Hepatocyte (in vitro differentiated cells): ENCODE data around the gene XYLT1. TPM values are rescaled to one million over a fixed set of nuclear protein-coding genes. Genes with fewer than 3 reads are reported as not detected.

Experiments
- DNase-seq: peaks from one replicate; pipeline ENCODE4 v3.0.0-alpha.2; 2016; ENCODE audit warnings: low spot score
- H2AFZ ChIP-seq: fragments of 200-600 bp; sonication (generic); 2 replicates; pipeline ENCODE4 v1.6.0; 2016; ENCODE audit warnings: antibody characterized with exemption, mild to moderate bottlenecking
- H3K27ac ChIP-seq: fragments of 200-600 bp; sonication (generic); 2 replicates; pipeline ENCODE4 v1.5.1; 2016; ENCODE audit warnings: mild to moderate bottlenecking
- H3K27me3 ChIP-seq: fragments of 200-600 bp; sonication (generic); 2 replicates; pipeline ENCODE4 v1.6.1; 2016
- H3K36me3 ChIP-seq: fragments of 200-600 bp; sonication (generic); replicated peaks from 2 replicates; pipeline ENCODE4 v1.5.1; 2016; ENCODE audit warnings: low read depth; ENCODE audit not compliant: insufficient read depth
- H3K4me1 ChIP-seq: fragments of 200-600 bp; sonication (generic); 2 replicates; pipeline ENCODE4 v1.5.1; 2016; ENCODE audit warnings: mild to moderate bottlenecking, moderate library complexity; ENCODE audit not compliant: insufficient read depth
- H3K4me2 ChIP-seq: fragments of 200-600 bp; sonication (generic); 2 replicates; pipeline ENCODE4 v1.6.0; 2016
- H3K4me3 ChIP-seq: fragments of 200-600 bp; sonication (generic); 2 replicates; pipeline ENCODE4 v1.5.1; 2016; ENCODE audit warnings: mild to moderate bottlenecking
- H3K79me2 ChIP-seq: fragments of 200-600 bp; sonication (generic); 2 replicates; pipeline ENCODE4 v1.6.0; 2017; ENCODE audit warnings: mild to moderate bottlenecking
- H3K9me2 ChIP-seq: fragments of 200-600 bp; sonication (generic); replicated peaks from 2 replicates; pipeline ENCODE4 v1.6.0; 2017; ENCODE audit warnings: mild to moderate bottlenecking; ENCODE audit not compliant: insufficient read depth
- H3K9me3 ChIP-seq: fragments of 200-600 bp; sonication (generic); 2 replicates; pipeline ENCODE4 v1.5.1; 2016; ENCODE audit warnings: low read depth, mild to moderate bottlenecking
- H4K20me1 ChIP-seq: fragments of 200-600 bp; sonication (generic); 2 replicates; pipeline ENCODE4 v1.6.0; 2016; ENCODE audit warnings: mild to moderate bottlenecking; ENCODE audit not compliant: insufficient read depth, poor library complexity, severe bottlenecking
- CTCF ChIP-seq: fragments of 200-600 bp; sonication (generic); IDR thresholded peaks from 2 replicates; pipeline ENCODE4 v1.5.1; 2016; ENCODE audit warnings: antibody characterized with exemption, mild to moderate bottlenecking; ENCODE audit not compliant: poor library complexity
- EZH2 ChIP-seq: fragments of 200-600 bp; sonication (generic); IDR thresholded peaks from 2 replicates; pipeline ENCODE4 v1.6.1; 2016; ENCODE audit warnings: antibody characterized with exemption, mild to moderate bottlenecking, borderline replicate concordance
- EZH2phosphoT487 ChIP-seq: fragments of 200-600 bp; sonication (generic); IDR thresholded peaks from one replicate; pipeline ENCODE4 v1.6.1; 2018; ENCODE audit warnings: antibody characterized with exemption, mild to moderate bottlenecking, low read depth, moderate library complexity; ENCODE audit not compliant: unreplicated experiment, severe bottlenecking
- WGBS: methylation state at CpG from one replicate; pipeline ENCODE4 v1.1.6; 2016; ENCODE audit warnings: low lambda C conversion rate; ENCODE audit errors: missing lambda C conversion rate; 5-methylcytosine and 5-hydroxymethylcytosine counted together
- polyA plus RNA-seq: library from polyadenylated mRNA; unstranded; fragments of >200 nt; fragmentation: Nextera tagmentation; extraction: Ambion mirVana; gene quantifications from 2 replicates; pipeline ENCODE4 v1.2.1, GENCODE V29; 2016
- total RNA-seq: library from RNA; depleted of rRNA; stranded (reverse); fragments of >200 nt; gene quantifications from 2 replicates; pipeline ENCODE4 v1.2.3, GENCODE V29; 2014

The XYLT1 gene
- total and polyA plus RNA-seq, 2 experiments from 2014 or later, result 6.9 to 13.7 TPM

GRCh38 chr16:17408955-17409441 is 61.8 kb downstream of the XYLT1 start:
- TF ChIP-seq EZH2phosphoT487 (no peak), CTCF (no peak), EZH2 (no peak)
- Histone ChIP-seq H3K4me2 (no peak overlapping the region), H3K27ac (no peak overlapping the region), H3K9me2 (no peaks in the 10 kb centered on the region), H3K4me3 (no peak overlapping the region), H3K36me3 (no peaks in the 10 kb centered on the region), H3K4me1 (no peaks in the 10 kb centered on the region), H3K27me3 (no peaks in the 10 kb centered on the region), H4K20me1 (no peaks in the 10 kb centered on the region), H3K9me3 (no peaks in the 10 kb centered on the region), H2AFZ (no peak overlapping the region), H3K79me2 (peaks cover 3% of the 10 kb centered on the region)
- 87% methylated on average over 7 of the region's 7 CpGs for WGBS
- DNase-seq, result no peak

GRCh38 chr16:17408296-17408695 is 62.5 kb downstream of the XYLT1 start:
- no peaks in the 10 kb centered on the region for H3K36me3 ChIP-seq
- WGBS, result 98% methylated on average over 5 of the region's 5 CpGs
- no peak overlapping the region for H3K27ac ChIP-seq
- DNase-seq, result no peak
- no peaks in the 10 kb centered on the region for H3K4me1 ChIP-seq
- no peak overlapping the region for H3K4me2 ChIP-seq
- no peaks in the 10 kb centered on the region for H3K9me3 ChIP-seq
- no peak overlapping the region for H3K4me3 ChIP-seq
- H3K79me2 ChIP-seq, result peaks cover 3% of the 10 kb centered on the region
- no peaks in the 10 kb centered on the region for H4K20me1 ChIP-seq
- TF ChIP-seq EZH2phosphoT487, result no peak
- no peak for TF ChIP-seq CTCF
- TF ChIP-seq EZH2, result no peak
- no peaks in the 10 kb centered on the region for H3K9me2 ChIP-seq
- H3K27me3 ChIP-seq, result no peaks in the 10 kb centered on the region
- no peak overlapping the region for H2AFZ ChIP-seq

GRCh38 chr16:17407321-17407720 is 63.4 kb downstream of the XYLT1 start:
- H3K9me2 ChIP-seq, result no peaks in the 10 kb centered on the region
- TF ChIP-seq EZH2 (no peak), EZH2phosphoT487 (no peak), CTCF (no peak)
- no peaks in the 10 kb centered on the region for H4K20me1 ChIP-seq
- H3K79me2 ChIP-seq, result peaks cover 3% of the 10 kb centered on the region
- no peaks in the 10 kb centered on the region for H3K27me3 ChIP-seq
- no peaks in the 10 kb centered on the region for H3K4me1 ChIP-seq
- DNase-seq, result no peak
- H3K36me3 ChIP-seq, result no peaks in the 10 kb centered on the region
- H3K4me3 ChIP-seq, result no peak overlapping the region
- H3K27ac ChIP-seq, result no peak overlapping the region
- no peaks in the 10 kb centered on the region for H3K9me3 ChIP-seq
- no peak overlapping the region for H2AFZ ChIP-seq
- 94% methylated on average over 3 of the region's 3 CpGs for WGBS
- H3K4me2 ChIP-seq, result no peak overlapping the region
